ENCODE data around the gene SYNE1. TPM values are rescaled to one million over a fixed set of nuclear protein-coding genes. Genes with fewer than 3 reads are reported as not detected.

Gene SYNE1
- total and polyA plus RNA-seq, 10 of the 15 experiments (the other 5 are each of a cell fraction or from before 2014, with no cell fraction given), result 2.3 to 28.7 (median 14.1) TPM

- no peak for TF ChIP-seq TCF7 (IDR thresholded peaks at IDR 0.05; ENCODE audit: borderline replicate concordance)
These were observed 517.3 kb downstream of the SYNE1 start (continued) for GRCh38 chr6:152119831-152120230.

- FAIRE-seq, result no peak
- intact Hi-C loops (cut with micrococcal nuclease; ENCODE audit: unreplicated experiment), result no loop called here
- no peak overlapping the region for H2AFZ ChIP-seq (ENCODE audit: control insufficient read depth, low read depth, low read length)
- ChIA-PET SMC1A (ENCODE audit: uncharacterized antibody, unreplicated experiment) (interaction anchor here (0.8 to 2.7 kb wide), 3 partner anchors 9 to 428 kb away, joined by 3 to 14 read pairs (median 4); no protein-coding TSS in a partner anchor), CTCF (interaction anchor here (0.6 to 2.6 kb wide), 4 partner anchors 52 to 442 kb away, joined by 3 to 11 read pairs (median 4); no protein-coding TSS in a partner anchor), RAD21 (ENCODE audit: unreplicated experiment) (interaction anchor here (1.9 kb wide), 1 partner anchor 428 kb away, joined by 7 read pairs; no protein-coding TSS in a partner anchor), POLR2A (no interaction called here)
- H3K9ac ChIP-seq (ENCODE audit: control insufficient read depth, insufficient read depth, low read length), result no peak overlapping the region
- 0 out of 2 replicates have a peak, but pooled peaks cover 4% of the 10 kb centered on the region for H3K4me1 ChIP-seq (ENCODE audit: control insufficient read depth, insufficient read depth, low read length)
- H3K27me3 ChIP-seq (replicated peaks in 1 of 2; ENCODE audit: control insufficient read depth in 2 of 2, insufficient read depth in 2 of 2, low read length in 1 of 2), result no peaks in the 10 kb centered on the region
- no peak; the same call in 2 of the 3 replicates for ATAC-seq
- no peaks in the 10 kb centered on the region for H4K20me1 ChIP-seq (ENCODE audit: control insufficient read depth, insufficient read depth)
- H3K79me2 ChIP-seq (ENCODE audit: control insufficient read depth, insufficient read depth, low read length), result no peaks in the 10 kb centered on the region
- no TSS peak for BruUV-seq (replicated peaks)
- TF ChIP-seq ZBTB11 (CRISPR knock-in tag; IDR thresholded peaks at IDR 0.05), result no peak
- TF ChIP-seq ZNF274 (IDR thresholded peaks at IDR 0.05; ENCODE audit: insufficient read depth, insufficient read length), result no peak
- TF ChIP-seq SMARCA5 (IDR thresholded peaks at IDR 0.05), result no peak
- TF ChIP-seq USF1 (IDR thresholded peaks at IDR 0.05; ENCODE audit: borderline replicate concordance, extremely low read length, insufficient read depth, low read depth, low read length), result no peak
- TF ChIP-seq IRF5 (IDR thresholded peaks at IDR 0.05; ENCODE audit: borderline replicate concordance), result no peak
- TF ChIP-seq MLLT1 (IDR thresholded peaks at IDR 0.05), result no peak
- TF ChIP-seq RUNX3 (IDR thresholded peaks at IDR 0.05; ENCODE audit: low read length), result no peak
- TF ChIP-seq CREB1 (IDR thresholded peaks at IDR 0.05; ENCODE audit: low read depth), result no peak
- TF ChIP-seq CHD2 (IDR thresholded peaks at IDR 0.05; ENCODE audit: borderline replicate concordance, low read depth, low read length), result no peak
- H3K27ac ChIP-seq (ENCODE audit: control insufficient read depth, insufficient read depth), result no peak overlapping the region
- H3K4me2 ChIP-seq (ENCODE audit: control insufficient read depth, insufficient read depth), result no peak overlapping the region
- in situ Hi-C loops (cut with MboI), result no loop called here
- 96% methylated on average over 5 of the region's 5 CpGs for WGBS (ENCODE audit: insufficient coverage, insufficient replicate concordance, low lambda C conversion rate, missing lambda C conversion rate)
- no peak overlapping the region for H3K4me3 ChIP-seq
- DNase-seq (ENCODE audit: low read depth, low spot score), result no peak
- H3K36me3 ChIP-seq (ENCODE audit: control insufficient read depth in 2 of 2, insufficient read depth in 2 of 2, low read length in 1 of 2), result no peaks in the 10 kb centered on the region
- H3K9me3 ChIP-seq (replicated peaks; ENCODE audit: control insufficient read depth, insufficient read depth, low read length), result no peaks in the 10 kb centered on the region
These were observed 518.5 kb downstream of the SYNE1 start for GRCh38 chr6:152118678-152119077.
